Effector memory CD8-positive, alpha-beta T cell (primary cell): Measurements from ENCODE around the gene DESI1.
A peak's percentile ranks its signal among the peaks of the same experiment; 100 is the strongest.
"Not testable (repeated sequence)": the region's sequence is repeated elsewhere in the genome, so short reads cannot be mapped to it uniquely, and the experiment has no call there.

Experiments
- ATAC-seq: fragments of 150-1000 bp; cut with Tn5 transposase; replicated peaks from 2 replicates; pipeline ENCODE4 v1.10.0; 2021; ENCODE audit warnings: mild to moderate bottlenecking, moderate library complexity
- DNase-seq, 3 experiments: peaks; one replicate each; pipeline ENCODE4 v3.0.0; 2021
- H3K27ac Mint-ChIP-seq, 2 donors: one replicate each; pipeline ENCODE4 v1.8.0; 2022; ENCODE audit warnings: mild to moderate bottlenecking in 2 of 2, mixed read lengths in 2 of 2, moderate library complexity in 2 of 2
- H3K27me3 Mint-ChIP-seq, 2 donors: one replicate each; pipeline ENCODE4 v1.8.0; 2022; ENCODE audit warnings: mixed read lengths in 2 of 2
- H3K36me3 Mint-ChIP-seq: one replicate; pipeline ENCODE4 v1.8.0; 2022; ENCODE audit warnings: mild to moderate bottlenecking, moderate library complexity, mixed read lengths; ENCODE audit not compliant: insufficient read depth
- H3K4me1 Mint-ChIP-seq, 2 donors: one replicate each; pipeline ENCODE4 v1.8.0; 2022; ENCODE audit warnings: low read depth in 2 of 2, mixed read lengths in 2 of 2
- H3K4me3 Mint-ChIP-seq, 2 donors: one replicate each; pipeline ENCODE4 v1.8.0; 2022; ENCODE audit warnings: mild to moderate bottlenecking in 2 of 2, mixed read lengths in 2 of 2, moderate library complexity in 2 of 2
- H3K9me3 Mint-ChIP-seq, 2 donors: one replicate each; pipeline ENCODE4 v1.8.0; 2022; ENCODE audit warnings: mixed read lengths in 2 of 2
- total RNA-seq, 9 experiments: gene quantifications; one replicate each; lab custom pipeline; 2026; lab: John Stamatoyannopoulos, UW

Gene DESI1
- total RNA-seq = 38.3 to 205 (median 54.0) reads per million in 9 experiments

- Mint-ChIP-seq H3K27ac (peak within 1 kb of the TSS; percentile 96 to 99), H3K36me3 (peaks cover 59% of the 10 kb centered on the region), H3K27me3 (no peaks in the 10 kb centered on the region), H3K4me3 (peak within 1 kb of the TSS; percentile 91 to 100), H3K9me3 (no peaks in the 10 kb centered on the region), H3K4me1 (peaks cover 26 to 30% of the 10 kb centered on the region in 2 donors)
- DNase-seq = no peak
- peak; percentile 23 for ATAC-seq
Observed at GRCh38 chr22:41620589-41621098, at the start of gene DESI1. Gene DESI1 (minus strand): TSS chr22:41621043. CDS start chr22:41620839, 204 bp downstream.

- no peak for DNase-seq
- Mint-ChIP-seq H3K27ac (peak overlapping the region in 1 of 2 donors; percentile 59), H3K4me3 (peak overlapping the region in 1 of 2 donors; percentile 27), H3K9me3 (no peaks in the 10 kb centered on the region), H3K4me1 (peaks cover 2 to 9% of the 10 kb centered on the region in 2 donors), H3K27me3 (no peaks in the 10 kb centered on the region), H3K36me3 (peaks cover 46% of the 10 kb centered on the region)
- ATAC-seq = no peak
Observed at GRCh38 chr22:41668971-41669911, 48.4 kb upstream of the DESI1 start.

- H3K27me3 Mint-ChIP-seq = no peaks in the 10 kb centered on the region
- peak overlapping the region in 1 of 2 donors; percentile 65 for H3K27ac Mint-ChIP-seq
- no peak for ATAC-seq
- no peak overlapping the region for H3K4me3 Mint-ChIP-seq
- DNase-seq = no peak
- H3K36me3 Mint-ChIP-seq = peaks cover 64% of the 10 kb centered on the region
- H3K4me1 Mint-ChIP-seq = peaks cover 2 to 14% of the 10 kb centered on the region in 2 donors
- H3K9me3 Mint-ChIP-seq = no peaks in the 10 kb centered on the region
Observed at GRCh38 chr22:41664951-41665350, 44.1 kb upstream of the DESI1 start.

- DNase-seq = no peak
- no peaks in the 10 kb centered on the region for H3K9me3 Mint-ChIP-seq
- H3K36me3 Mint-ChIP-seq = peaks cover 69% of the 10 kb centered on the region
- no peak overlapping the region for H3K4me3 Mint-ChIP-seq
- peak overlapping the region; percentile 65 to 66 for H3K27ac Mint-ChIP-seq
- H3K4me1 Mint-ChIP-seq = peaks cover 2 to 14% of the 10 kb centered on the region in 2 donors
- no peaks in the 10 kb centered on the region for H3K27me3 Mint-ChIP-seq
- no peak for ATAC-seq
Observed at GRCh38 chr22:41664490-41664889, 43.6 kb upstream of the DESI1 start.

- Mint-ChIP-seq H3K36me3 (peaks cover 78% of the 10 kb centered on the region), H3K27ac (peak overlapping the region in 1 of 2 donors; percentile 66), H3K4me1 (peaks cover 2 to 14% of the 10 kb centered on the region in 2 donors)
- not testable (repeated sequence) for DNase-seq, ATAC-seq, H3K4me3 Mint-ChIP-seq, H3K9me3 Mint-ChIP-seq, H3K27me3 Mint-ChIP-seq
Observed at GRCh38 chr22:41663594-41663993, 42.8 kb upstream of the DESI1 start.

GRCh38 chr22:41661713-41662112, 40.9 kb upstream of the DESI1 start:
- H3K4me3 Mint-ChIP-seq = no peak overlapping the region
- peaks cover 86% of the 10 kb centered on the region for H3K36me3 Mint-ChIP-seq

GRCh38 chr22:41661088-41661487, 40.2 kb upstream of the DESI1 start:
- no peak for DNase-seq
- ATAC-seq = no peak
- no peaks in the 10 kb centered on the region for H3K27me3 Mint-ChIP-seq
- no peaks in the 10 kb centered on the region for H3K9me3 Mint-ChIP-seq
- no peak overlapping the region for H3K4me3 Mint-ChIP-seq
- H3K36me3 Mint-ChIP-seq = peaks cover 86% of the 10 kb centered on the region
- H3K4me1 Mint-ChIP-seq = peaks cover 0 to 4% of the 10 kb centered on the region in 2 donors
- H3K27ac Mint-ChIP-seq = peak overlapping the region; percentile 36 to 60

More at GRCh38 chr22:41661713-41662112, 40.9 kb upstream of the DESI1 start:
- no peaks in the 10 kb centered on the region for H3K9me3 Mint-ChIP-seq
- peaks cover 0 to 5% of the 10 kb centered on the region in 2 donors for H3K4me1 Mint-ChIP-seq
- DNase-seq (no peak), ATAC-seq (no peak)
- H3K27ac Mint-ChIP-seq = peak overlapping the region; percentile 60 to 66
- H3K27me3 Mint-ChIP-seq = no peaks in the 10 kb centered on the region

- ATAC-seq = no peak
- Mint-ChIP-seq H3K4me1 (peaks cover 0 to 4% of the 10 kb centered on the region in 2 donors), H3K27me3 (no peaks in the 10 kb centered on the region), H3K27ac (peak overlapping the region; percentile 36 to 60), H3K4me3 (no peak overlapping the region), H3K36me3 (peaks cover 90% of the 10 kb centered on the region), H3K9me3 (no peaks in the 10 kb centered on the region)
- DNase-seq = no peak
Observed at GRCh38 chr22:41660416-41660815, 39.6 kb upstream of the DESI1 start.

- Mint-ChIP-seq H3K4me1 (peaks cover 0 to 4% of the 10 kb centered on the region in 2 donors), H3K9me3 (no peaks in the 10 kb centered on the region), H3K27ac (peak overlapping the region in 1 of 2 donors; percentile 60), H3K27me3 (no peaks in the 10 kb centered on the region), H3K4me3 (no peak overlapping the region), H3K36me3 (peaks cover 93% of the 10 kb centered on the region)
- DNase-seq (no peak), ATAC-seq (no peak)
Observed at GRCh38 chr22:41659941-41660340, 39.1 kb upstream of the DESI1 start.

- Mint-ChIP-seq H3K4me3 (no peak overlapping the region), H3K4me1 (peaks cover 0 to 4% of the 10 kb centered on the region in 2 donors), H3K9me3 (no peaks in the 10 kb centered on the region), H3K36me3 (peaks cover 96% of the 10 kb centered on the region), H3K27ac (no peak overlapping the region), H3K27me3 (no peaks in the 10 kb centered on the region)
- ATAC-seq = no peak
- no peak for DNase-seq
Observed at GRCh38 chr22:41658869-41659268, 38.0 kb upstream of the DESI1 start.

- peaks cover 0 to 4% of the 10 kb centered on the region in 2 donors for H3K4me1 Mint-ChIP-seq
- H3K4me3 Mint-ChIP-seq = no peak overlapping the region
- H3K36me3 Mint-ChIP-seq = peaks cover 96% of the 10 kb centered on the region
- DNase-seq = no peak
- no peak overlapping the region for H3K27ac Mint-ChIP-seq
- H3K27me3 Mint-ChIP-seq = no peaks in the 10 kb centered on the region
- ATAC-seq = no peak
- no peaks in the 10 kb centered on the region for H3K9me3 Mint-ChIP-seq
Observed at GRCh38 chr22:41657709-41658108, 36.9 kb upstream of the DESI1 start.

GRCh38 chr22:41656556-41656955, 35.7 kb upstream of the DESI1 start:
- DNase-seq = no peak
- H3K27ac Mint-ChIP-seq = no peak overlapping the region
- H3K27me3 Mint-ChIP-seq = no peaks in the 10 kb centered on the region
- no peak overlapping the region for H3K4me3 Mint-ChIP-seq
- H3K36me3 Mint-ChIP-seq = peaks cover 99% of the 10 kb centered on the region
- no peak for ATAC-seq
- no peaks in the 10 kb centered on the region for H3K9me3 Mint-ChIP-seq
- H3K4me1 Mint-ChIP-seq = peaks cover 0 to 4% of the 10 kb centered on the region in 2 donors

- DNase-seq (no peak), ATAC-seq (no peak)
- no peaks in the 10 kb centered on the region for H3K4me1 Mint-ChIP-seq
- H3K27me3 Mint-ChIP-seq = no peaks in the 10 kb centered on the region
- H3K9me3 Mint-ChIP-seq = no peaks in the 10 kb centered on the region
- no peak overlapping the region for H3K27ac Mint-ChIP-seq
- H3K4me3 Mint-ChIP-seq = no peak overlapping the region
- H3K36me3 Mint-ChIP-seq = peaks cover 99% of the 10 kb centered on the region
Observed at GRCh38 chr22:41654322-41654721, 33.5 kb upstream of the DESI1 start.

GRCh38 chr22:41650821-41651220, 30.0 kb upstream of the DESI1 start:
- H3K27ac Mint-ChIP-seq = no peak overlapping the region
- H3K4me3 Mint-ChIP-seq = no peak overlapping the region
- H3K36me3 Mint-ChIP-seq = peaks cover 96% of the 10 kb centered on the region
- no peaks in the 10 kb centered on the region for H3K9me3 Mint-ChIP-seq
- no peaks in the 10 kb centered on the region for H3K4me1 Mint-ChIP-seq
- no peak for ATAC-seq
- H3K27me3 Mint-ChIP-seq = no peaks in the 10 kb centered on the region
- no peak for DNase-seq
